Measurements from ENCODE around the gene ARPC5.
"Not testable (repeated sequence)": the region's sequence is repeated elsewhere in the genome, so short reads cannot be mapped to it uniquely, and the experiment has no call there.

ARPC5 gene

GRCh38 chr1:183646776-183647175, 11.2 kb upstream of the ARPC5 start:
- no peak for DNase-seq (ENCODE audit: low read depth in 2 of 2)

- no peak for DNase-seq (ENCODE audit: low read depth in 2 of 2)
Measured at GRCh38 chr1:183645531-183645930, 9.9 kb upstream of the ARPC5 start.

- no peak for DNase-seq (ENCODE audit: low read depth in 2 of 2)
Measured at GRCh38 chr1:183642166-183642565, 6.6 kb upstream of the ARPC5 start.

- no peak for DNase-seq (ENCODE audit: low read depth in 2 of 2)
Measured at GRCh38 chr1:183640193-183640592, 4.6 kb upstream of the ARPC5 start.

GRCh38 chr1:183638649-183639387, 3.2 kb upstream of the ARPC5 start:
- no peak for DNase-seq (ENCODE audit: low read depth in 2 of 2)

- DNase-seq (ENCODE audit: low read depth in 2 of 2), result no peak
Measured at GRCh38 chr1:183636783-183637182, 1.2 kb upstream of the ARPC5 start.

GRCh38 chr1:183636334-183636682, 725 bp upstream of the ARPC5 start:
- no peak for DNase-seq (ENCODE audit: low read depth in 2 of 2)

- no peak for DNase-seq (ENCODE audit: low read depth in 2 of 2)
Measured at GRCh38 chr1:183635099-183635605, 431 bp downstream of the ARPC5 start.

- no peak for DNase-seq (ENCODE audit: low read depth in 2 of 2)
Measured at GRCh38 chr1:183634429-183635065, 1.0 kb downstream of the ARPC5 start.

- DNase-seq (ENCODE audit: low read depth in 2 of 2), result no peak
Measured at GRCh38 chr1:183633676-183634343, 1.8 kb downstream of the ARPC5 start.

GRCh38 chr1:183632964-183633363, 2.6 kb downstream of the ARPC5 start:
- no peak for DNase-seq (ENCODE audit: low read depth in 2 of 2)

- no peak for DNase-seq (ENCODE audit: low read depth in 2 of 2)
Measured at GRCh38 chr1:183632114-183632513, 3.5 kb downstream of the ARPC5 start.

- DNase-seq (ENCODE audit: low read depth in 2 of 2), result no peak
Measured at GRCh38 chr1:183630748-183631147, 4.8 kb downstream of the ARPC5 start.

- DNase-seq (ENCODE audit: low read depth in 2 of 2), result no peak
Measured at GRCh38 chr1:183628537-183628936, 7.0 kb downstream of the ARPC5 start.

GRCh38 chr1:183626236-183626635, 9.3 kb downstream of the ARPC5 start:
- DNase-seq (ENCODE audit: low read depth in 2 of 2), result not testable (repeated sequence)

- no peak for DNase-seq (ENCODE audit: low read depth in 2 of 2)
Measured at GRCh38 chr1:183622884-183623785, 12.4 kb downstream of the ARPC5 start.

- DNase-seq (ENCODE audit: low read depth in 2 of 2), result no peak
Measured at GRCh38 chr1:183622013-183622412, 13.6 kb downstream of the ARPC5 start.

- no peak for DNase-seq (ENCODE audit: low read depth in 2 of 2)
Measured at GRCh38 chr1:183620311-183620710, 15.3 kb downstream of the ARPC5 start.

- no peak for DNase-seq (ENCODE audit: low read depth in 2 of 2)
Measured at GRCh38 chr1:183619781-183620180, 15.8 kb downstream of the ARPC5 start.

- DNase-seq (ENCODE audit: low read depth in 2 of 2), result not testable (repeated sequence)
Measured at GRCh38 chr1:183618202-183618601, 17.4 kb downstream of the ARPC5 start.

- DNase-seq (ENCODE audit: low read depth in 2 of 2), result not testable (repeated sequence)
Measured at GRCh38 chr1:183612975-183613374, 22.6 kb downstream of the ARPC5 start.

GRCh38 chr1:183612407-183612806, 23.2 kb downstream of the ARPC5 start:
- DNase-seq (ENCODE audit: low read depth in 2 of 2), result no peak
